ENCODE results near the gene ARMC8.

ARMC8 gene

GRCh38 chr3:138256022-138256421 is 68.9 kb downstream of the ARMC8 start:
- H3K4me3 Mint-ChIP-seq: no peak overlapping the region
- no peak for DNase-seq
- H3K27ac Mint-ChIP-seq: no peak overlapping the region
- H3K27me3 Mint-ChIP-seq: no peaks in the 10 kb centered on the region
- H3K9me3 Mint-ChIP-seq: no peaks in the 10 kb centered on the region
- ATAC-seq: no peak
- peaks cover 20% of the 10 kb centered on the region for H3K4me1 Mint-ChIP-seq

- Mint-ChIP-seq H3K27ac (no peak overlapping the region), H3K4me1 (peaks cover 20% of the 10 kb centered on the region), H3K4me3 (no peak overlapping the region), H3K27me3 (no peaks in the 10 kb centered on the region), H3K9me3 (no peaks in the 10 kb centered on the region)
- no peak for DNase-seq
- no peak for ATAC-seq
Observed at GRCh38 chr3:138257986-138258385, 70.9 kb downstream of the ARMC8 start.

- no peak overlapping the region for H3K4me3 Mint-ChIP-seq
- no peak for ATAC-seq
Observed at GRCh38 chr3:138259126-138259525, 72.0 kb downstream of the ARMC8 start.

GRCh38 chr3:138260611-138261010 is 73.5 kb downstream of the ARMC8 start:
- no peak overlapping the region for H3K27ac Mint-ChIP-seq
- H3K9me3 Mint-ChIP-seq: no peaks in the 10 kb centered on the region
- H3K4me3 Mint-ChIP-seq: no peak overlapping the region
- DNase-seq (no peak), ATAC-seq (no peak)
- H3K4me1 Mint-ChIP-seq: peaks cover 15% of the 10 kb centered on the region
- no peaks in the 10 kb centered on the region for H3K27me3 Mint-ChIP-seq

More at GRCh38 chr3:138259126-138259525, 72.0 kb downstream of the ARMC8 start:
- DNase-seq: no peak
- H3K9me3 Mint-ChIP-seq: no peaks in the 10 kb centered on the region
- no peaks in the 10 kb centered on the region for H3K27me3 Mint-ChIP-seq
- H3K4me1 Mint-ChIP-seq: peaks cover 18% of the 10 kb centered on the region
- H3K27ac Mint-ChIP-seq: no peak overlapping the region

- no peaks in the 10 kb centered on the region for H3K27me3 Mint-ChIP-seq
- no peak for DNase-seq
- ATAC-seq: no peak
- peaks cover 4% of the 10 kb centered on the region for H3K4me1 Mint-ChIP-seq
- H3K9me3 Mint-ChIP-seq: no peaks in the 10 kb centered on the region
- H3K4me3 Mint-ChIP-seq: no peak overlapping the region
- no peak overlapping the region for H3K27ac Mint-ChIP-seq
Observed at GRCh38 chr3:138263104-138263503, 76.0 kb downstream of the ARMC8 start.

GRCh38 chr3:138265745-138266144 is 78.6 kb downstream of the ARMC8 start:
- Mint-ChIP-seq H3K9me3 (no peaks in the 10 kb centered on the region), H3K4me3 (no peak overlapping the region), H3K27me3 (no peaks in the 10 kb centered on the region), H3K4me1 (no peaks in the 10 kb centered on the region), H3K27ac (no peak overlapping the region)
- ATAC-seq (no peak), DNase-seq (no peak)

- no peak for ATAC-seq
- no peak overlapping the region for H3K27ac Mint-ChIP-seq
- H3K4me1 Mint-ChIP-seq: peaks cover 10% of the 10 kb centered on the region
- H3K27me3 Mint-ChIP-seq: no peaks in the 10 kb centered on the region
- DNase-seq: no peak
- H3K9me3 Mint-ChIP-seq: no peaks in the 10 kb centered on the region
- H3K4me3 Mint-ChIP-seq: no peak overlapping the region
Observed at GRCh38 chr3:138267083-138267482, 80.0 kb downstream of the ARMC8 start.

- ATAC-seq (no peak), DNase-seq (no peak)
- Mint-ChIP-seq H3K4me1 (peaks cover 10% of the 10 kb centered on the region), H3K9me3 (no peaks in the 10 kb centered on the region), H3K27ac (no peak overlapping the region), H3K4me3 (no peak overlapping the region), H3K27me3 (no peaks in the 10 kb centered on the region)
Observed at GRCh38 chr3:138270245-138270644, 83.1 kb downstream of the ARMC8 start.

GRCh38 chr3:138271189-138271794 is 84.2 kb downstream of the ARMC8 start:
- H3K27me3 Mint-ChIP-seq: no peaks in the 10 kb centered on the region
- peaks cover 10% of the 10 kb centered on the region for H3K4me1 Mint-ChIP-seq
- no peaks in the 10 kb centered on the region for H3K9me3 Mint-ChIP-seq
- H3K27ac Mint-ChIP-seq: peak overlapping the region; percentile 4 to 80
- H3K4me3 Mint-ChIP-seq: peak overlapping the region in 1 of 2 donors; percentile 25
- no peak for DNase-seq
- ATAC-seq: peak; percentile 89

- Mint-ChIP-seq H3K27me3 (no peaks in the 10 kb centered on the region), H3K27ac (peak overlapping the region; percentile 50 to 84), H3K9me3 (no peaks in the 10 kb centered on the region), H3K4me1 (peaks cover 9% of the 10 kb centered on the region), H3K4me3 (no peak overlapping the region)
- DNase-seq (no peak), ATAC-seq (no peak)
Observed at GRCh38 chr3:138281561-138281960, 94.5 kb downstream of the ARMC8 start.

- no peak for ATAC-seq
- Mint-ChIP-seq H3K4me1 (peaks cover 9% of the 10 kb centered on the region), H3K9me3 (no peaks in the 10 kb centered on the region)
Observed at GRCh38 chr3:138282836-138283235, 95.7 kb downstream of the ARMC8 start.

GRCh38 chr3:138284079-138284478 is 97.0 kb downstream of the ARMC8 start:
- Mint-ChIP-seq H3K9me3 (no peaks in the 10 kb centered on the region), H3K27me3 (no peaks in the 10 kb centered on the region), H3K27ac (no peak overlapping the region), H3K4me3 (no peak overlapping the region), H3K4me1 (peaks cover 11% of the 10 kb centered on the region)
- DNase-seq: no peak
- peak; percentile 53 for ATAC-seq

More at GRCh38 chr3:138282836-138283235, 95.7 kb downstream of the ARMC8 start:
- no peak for DNase-seq
- Mint-ChIP-seq H3K27me3 (no peaks in the 10 kb centered on the region), H3K4me3 (no peak overlapping the region), H3K27ac (no peak overlapping the region)

GRCh38 chr3:138284957-138285477 is 97.9 kb downstream of the ARMC8 start:
- H3K4me1 Mint-ChIP-seq: peaks cover 20% of the 10 kb centered on the region
- DNase-seq (no peak), ATAC-seq (no peak)
- no peak overlapping the region for H3K4me3 Mint-ChIP-seq
- no peaks in the 10 kb centered on the region for H3K27me3 Mint-ChIP-seq
- no peak overlapping the region for H3K27ac Mint-ChIP-seq
- peaks cover 0 to 4% of the 10 kb centered on the region in 2 donors for H3K9me3 Mint-ChIP-seq

GRCh38 chr3:138289260-138289659 is 102.2 kb downstream of the ARMC8 start:
- H3K27ac Mint-ChIP-seq: peak overlapping the region in 1 of 2 donors; percentile 78
- no peak overlapping the region for H3K4me3 Mint-ChIP-seq
- ATAC-seq: peak; percentile 30
- H3K9me3 Mint-ChIP-seq: peaks cover 0 to 5% of the 10 kb centered on the region in 2 donors
- H3K4me1 Mint-ChIP-seq: peaks cover 11% of the 10 kb centered on the region
- H3K27me3 Mint-ChIP-seq: no peaks in the 10 kb centered on the region
- no peak for DNase-seq

- Mint-ChIP-seq H3K27me3 (no peaks in the 10 kb centered on the region), H3K4me3 (no peak overlapping the region), H3K9me3 (peaks cover 0 to 5% of the 10 kb centered on the region in 2 donors), H3K4me1 (peaks cover 11% of the 10 kb centered on the region), H3K27ac (peak overlapping the region; percentile 46 to 49)
- ATAC-seq (peak; percentile 67), DNase-seq (no peak)
Observed at GRCh38 chr3:138289701-138290100, 102.6 kb downstream of the ARMC8 start.

GRCh38 chr3:138296639-138297038 is 109.5 kb downstream of the ARMC8 start:
- Mint-ChIP-seq H3K9me3 (no peaks in the 10 kb centered on the region), H3K4me1 (peaks cover 20% of the 10 kb centered on the region), H3K4me3 (peak overlapping the region; percentile 44 to 53), H3K27me3 (no peaks in the 10 kb centered on the region), H3K27ac (peak overlapping the region; percentile 42 to 93)
- DNase-seq (peak; percentile 5 to 66), ATAC-seq (peak; percentile 96)
